Psoas muscle (tissue), 8 donors: ENCODE results near the gene AGXT2. TPM values are rescaled to one million over a fixed set of nuclear protein-coding genes. Genes with fewer than 3 reads are reported as not detected.

Experiments used
- ATAC-seq, 4 donors: fragments of 200-7000 bp; cut with Tn5 transposase; one replicate each; pipeline ENCODE4 v1.9.1; 2020; ENCODE audit warnings: moderate library complexity in 3 of 4, mild to moderate bottlenecking in 2 of 4
- DNase-seq, 2 donors: peaks; one replicate each; pipeline ENCODE4 v3.0.0-alpha.2; 2020
- H3K27ac ChIP-seq: fragments of 200-600 bp; one replicate; pipeline ENCODE4 v1.8.0; 2022
- H3K27me3 ChIP-seq, 3 donors: fragments of 200-600 bp in 1 of 3; one replicate each; pipeline versions ENCODE4 v1.6.1 to v1.8.0; 2013 to 2022; ENCODE audit warnings: low read length in 2 of 3, mild to moderate bottlenecking in 2 of 3, moderate library complexity in 1 of 3; ENCODE audit not compliant: insufficient read depth in 3 of 3
- H3K36me3 ChIP-seq, 2 donors: fragments of 200-600 bp in 1 of 2; one replicate each; pipeline versions ENCODE4 v1.6.1 to v1.8.0; 2013 to 2022; ENCODE audit warnings: low read depth in 1 of 2, mild to moderate bottlenecking in 1 of 2, moderate library complexity in 1 of 2; ENCODE audit not compliant: insufficient read depth in 1 of 2
- H3K4me1 ChIP-seq: fragments of 200-600 bp; one replicate; pipeline ENCODE4 v1.8.0; 2022
- H3K4me3 ChIP-seq: fragments of 200-600 bp; one replicate; pipeline ENCODE4 v1.8.0; 2022; ENCODE audit warnings: mild to moderate bottlenecking
- H3K9me3 ChIP-seq: fragments of 200-600 bp; one replicate; pipeline ENCODE4 v1.8.0; 2022
- WGBS, 3 donors: extraction: QIAGEN DNeasy Blood & Tissue Kit; methylation state at CpG; one replicate each; pipeline versions ENCODE4 v1.1.6 to v1.1.7; 2013; 5-methylcytosine and 5-hydroxymethylcytosine counted together
- intact Hi-C, 2 donors: fragments of 100-400 bp; cut with DNase I; formaldehyde crosslinking; loops; one replicate each; pipeline versions ENCODE4 v1.11.0 to v1.14.2; 2022
- polyA plus RNA-seq, 3 donors: library from polyadenylated mRNA; stranded (reverse); fragments of 200-250 nt; gene quantifications; one replicate each; pipeline ENCODE4 v1.2.3, GENCODE V29; 2013
- total RNA-seq, 4 donors: library from RNA; stranded (reverse); fragmentation: NEBNext Ultra II Directional in 2 of 4; extraction: Animal tissue kit (Norgen Biotek cat#: 25700) in 2 of 4; gene quantifications; one replicate each; pipeline versions ENCODE4 v1.2.1 to v1.2.4, GENCODE V29; 2021 to 2023
- TF ChIP-seq, protein P1 (sequence below): fragments of 200-600 bp; IDR thresholded peaks from one replicate; pipeline ENCODE4 v1.8.0; 2022; ENCODE audit warnings: antibody characterized with exemption
- donor health status: healthy with polysubstance abuse.
- donor health status: DM: no; HTN: no; CAD: no; lungs with moderate emphysema.
- donor health status: Bipolar disorder and iron deficiency.
- donor health status: healthy.
- donor health status: DM: yes; HTN: yes; CAD: no.
- donor health status: DM: no; HTN: no; CAD: no.
- donor health status: DM: no; HTN: no; CAD: no.
- donor health status: DM: yes; HTN: yes; CAD: no.

Gene AGXT2
- total and polyA plus RNA-seq, 7 donors: not detected

DNA sequence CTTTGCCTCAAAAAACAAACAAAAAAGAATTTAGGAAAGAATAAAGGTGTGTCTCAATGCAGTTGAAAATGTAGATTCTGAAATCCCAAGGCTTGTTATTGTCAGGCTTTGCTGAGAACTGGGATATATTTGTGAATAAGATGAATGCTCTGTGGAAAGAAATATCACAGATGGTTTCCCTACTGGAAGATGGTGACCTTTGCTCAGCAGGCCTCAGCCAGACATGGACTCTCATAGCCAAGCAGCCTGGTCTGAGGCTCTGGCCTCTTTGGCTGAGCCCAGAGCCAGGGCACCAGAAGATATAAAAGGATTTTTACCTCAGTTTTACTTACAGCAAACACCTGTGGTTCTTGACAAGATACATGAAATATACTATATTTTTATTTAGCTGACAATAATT, 37.1 kb downstream of the AGXT2 start:
- no peak for ATAC-seq
- no peak for DNase-seq

DNA sequence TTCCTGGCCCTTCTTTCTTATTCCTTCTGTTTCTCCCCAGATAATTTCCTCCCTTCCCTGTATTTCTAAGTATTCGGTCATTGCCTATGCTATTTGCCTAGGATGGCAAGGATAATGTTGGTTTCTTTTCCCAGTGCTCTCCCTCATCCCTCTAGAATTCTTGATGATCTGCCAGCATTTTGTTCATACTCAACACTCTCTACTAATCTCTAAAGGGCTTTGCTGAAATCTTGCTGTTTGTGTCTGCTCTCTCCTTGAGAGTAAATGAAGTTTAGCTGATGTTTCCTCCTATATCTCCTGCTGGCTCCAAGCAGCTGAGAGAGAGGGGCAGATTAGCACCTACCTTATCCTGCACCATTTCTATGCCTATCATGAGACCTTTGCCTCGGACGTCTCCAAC, 38.1 kb downstream of the AGXT2 start:
- H3K9me3 ChIP-seq: no peaks in the 10 kb centered on the region
- H3K27ac ChIP-seq: no peak overlapping the region
- intact Hi-C loops: loop anchor here in 1 of 2 donors (10.0 kb wide), 2 partner anchors 485 to 525 kb away; no protein-coding TSS in a partner anchor
- no peaks in the 10 kb centered on the region for H3K4me1 ChIP-seq
- H3K4me3 ChIP-seq: no peak overlapping the region
- peaks cover 0 to 4% (median 0%) of the 10 kb centered on the region in 3 donors for H3K27me3 ChIP-seq
- no peaks in the 10 kb centered on the region for H3K36me3 ChIP-seq
- 65 to 81% (median 77%) methylated on average over 3 of the region's 3 CpGs for WGBS, 3 donors
- no peak for ATAC-seq
- DNase-seq: no peak
- TF ChIP-seq, protein P1, sequence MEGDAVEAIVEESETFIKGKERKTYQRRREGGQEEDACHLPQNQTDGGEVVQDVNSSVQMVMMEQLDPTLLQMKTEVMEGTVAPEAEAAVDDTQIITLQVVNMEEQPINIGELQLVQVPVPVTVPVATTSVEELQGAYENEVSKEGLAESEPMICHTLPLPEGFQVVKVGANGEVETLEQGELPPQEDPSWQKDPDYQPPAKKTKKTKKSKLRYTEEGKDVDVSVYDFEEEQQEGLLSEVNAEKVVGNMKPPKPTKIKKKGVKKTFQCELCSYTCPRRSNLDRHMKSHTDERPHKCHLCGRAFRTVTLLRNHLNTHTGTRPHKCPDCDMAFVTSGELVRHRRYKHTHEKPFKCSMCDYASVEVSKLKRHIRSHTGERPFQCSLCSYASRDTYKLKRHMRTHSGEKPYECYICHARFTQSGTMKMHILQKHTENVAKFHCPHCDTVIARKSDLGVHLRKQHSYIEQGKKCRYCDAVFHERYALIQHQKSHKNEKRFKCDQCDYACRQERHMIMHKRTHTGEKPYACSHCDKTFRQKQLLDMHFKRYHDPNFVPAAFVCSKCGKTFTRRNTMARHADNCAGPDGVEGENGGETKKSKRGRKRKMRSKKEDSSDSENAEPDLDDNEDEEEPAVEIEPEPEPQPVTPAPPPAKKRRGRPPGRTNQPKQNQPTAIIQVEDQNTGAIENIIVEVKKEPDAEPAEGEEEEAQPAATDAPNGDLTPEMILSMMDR: no peak

More for the DNA sequence above, 37.1 kb downstream of the AGXT2 start:
- H3K4me3 ChIP-seq: no peak overlapping the region
- H3K4me1 ChIP-seq: no peaks in the 10 kb centered on the region
- H3K27ac ChIP-seq: no peak overlapping the region
- TF ChIP-seq, protein P1: no peak
- peaks cover 0 to 4% (median 0%) of the 10 kb centered on the region in 3 donors for H3K27me3 ChIP-seq
- intact Hi-C loops: no loop called here
- H3K9me3 ChIP-seq: no peaks in the 10 kb centered on the region
- H3K36me3 ChIP-seq: no peaks in the 10 kb centered on the region

DNA sequence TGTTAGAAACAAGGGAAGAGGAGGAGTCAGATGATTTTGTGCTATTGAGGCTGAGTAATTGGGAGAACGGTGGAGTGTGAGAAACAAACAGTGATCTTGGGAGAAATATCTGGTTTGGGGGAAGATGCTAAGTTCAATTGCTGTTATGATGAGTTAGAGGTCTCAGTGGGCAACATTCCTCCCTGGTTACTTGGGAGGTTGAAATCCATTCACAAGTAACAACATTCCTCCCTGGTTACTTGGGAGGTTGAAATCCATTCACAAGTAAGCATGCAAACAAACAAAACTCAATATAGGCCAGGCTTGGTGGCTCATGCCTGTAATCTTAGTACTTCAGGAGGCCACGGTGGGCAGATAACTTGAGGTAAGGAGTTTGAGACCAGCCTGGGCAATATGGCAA, 38.7 kb downstream of the AGXT2 start:
- WGBS, 3 donors: 74 to 81% (median 75%) methylated on average over 2 of the region's 2 CpGs

DNA sequence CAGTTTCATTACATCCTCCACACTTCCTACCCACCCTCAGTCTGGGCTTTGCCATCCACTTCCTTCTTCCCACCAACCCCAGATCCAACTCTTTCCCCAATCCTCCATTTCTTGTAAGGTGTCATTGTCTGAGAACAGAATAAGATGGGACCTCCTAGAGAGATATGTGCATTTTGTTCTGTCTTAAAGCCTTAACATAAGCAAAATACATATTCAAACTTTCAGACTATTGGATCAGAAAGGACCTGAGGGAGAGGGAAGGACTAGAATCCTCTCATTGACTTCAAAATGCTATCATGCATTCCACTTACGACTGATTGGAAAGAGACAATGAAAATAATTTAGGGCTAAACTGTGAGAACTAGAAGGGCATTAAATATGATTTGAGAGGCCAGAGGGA, 43.0 kb downstream of the AGXT2 start:
- Histone ChIP-seq H3K9me3 (no peaks in the 10 kb centered on the region), H3K4me3 (no peak overlapping the region), H3K36me3 (no peaks in the 10 kb centered on the region), H3K27ac (no peak overlapping the region), H3K4me1 (no peaks in the 10 kb centered on the region), H3K27me3 (peaks cover 0 to 4% (median 0%) of the 10 kb centered on the region in 3 donors)
- intact Hi-C loops: loop anchor here in 1 of 2 donors (10.0 kb wide), 2 partner anchors 480 to 520 kb away; no protein-coding TSS in a partner anchor
- DNase-seq (no peak), ATAC-seq (no peak)
- WGBS, 3 donors: 73 to 92% (median 84%) methylated on average over 1 of the region's 1 CpG
- TF ChIP-seq, protein P1: no peak

More for the DNA sequence above, 38.7 kb downstream of the AGXT2 start:
- TF ChIP-seq, protein P1: no peak
- H3K4me3 ChIP-seq: no peak overlapping the region
- ATAC-seq: no peak
- no peaks in the 10 kb centered on the region for H3K4me1 ChIP-seq
- no peak overlapping the region for H3K27ac ChIP-seq
- peaks cover 0 to 4% (median 0%) of the 10 kb centered on the region in 3 donors for H3K27me3 ChIP-seq
- DNase-seq: no peak
- intact Hi-C loops: loop anchor here in 1 of 2 donors (10.0 kb wide), 2 partner anchors 484 to 524 kb away; no protein-coding TSS in a partner anchor
- no peaks in the 10 kb centered on the region for H3K9me3 ChIP-seq
- no peaks in the 10 kb centered on the region for H3K36me3 ChIP-seq

DNA sequence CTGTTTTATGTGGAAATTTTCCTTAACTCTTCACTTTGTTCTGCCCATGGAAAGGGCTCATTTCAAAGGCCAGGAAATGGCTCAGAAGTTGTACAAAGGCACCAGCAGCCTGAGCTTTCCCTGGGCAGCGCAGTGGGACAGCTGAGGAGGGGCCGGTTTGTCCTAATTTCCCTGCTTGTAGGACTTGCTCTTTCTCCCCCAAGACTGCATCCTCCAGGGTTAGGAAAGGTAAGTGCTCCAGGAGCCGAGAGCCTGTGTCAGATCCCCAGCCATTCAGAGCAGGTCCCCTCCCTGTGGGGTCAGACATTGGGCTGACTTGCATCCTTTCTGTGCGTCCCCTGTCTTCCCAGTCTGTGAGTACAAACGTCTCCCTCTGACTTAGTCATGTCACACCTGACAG, 43.5 kb downstream of the AGXT2 start:
- TF ChIP-seq, protein P1: no peak
- no peak for ATAC-seq
- Histone ChIP-seq H3K4me1 (no peaks in the 10 kb centered on the region), H3K4me3 (no peak overlapping the region), H3K9me3 (no peaks in the 10 kb centered on the region), H3K27me3 (peaks cover 0 to 4% (median 0%) of the 10 kb centered on the region in 3 donors), H3K36me3 (no peaks in the 10 kb centered on the region), H3K27ac (no peak overlapping the region)
- WGBS, 3 donors: 59 to 67% (median 65%) methylated on average over 5 of the region's 5 CpGs
- intact Hi-C loops: loop anchor here in 1 of 2 donors (10.0 kb wide), 2 partner anchors 479 to 519 kb away; no protein-coding TSS in a partner anchor
- DNase-seq: no peak
